Neural cell (in vitro differentiated cells): ENCODE measurements around the gene DPH6. TPM values are rescaled to one million over a fixed set of nuclear protein-coding genes. Genes with fewer than 3 reads are reported as not detected.

Experiments
- H2AFZ ChIP-seq: fragments of 200-600, 300-800 bp; sonication (generic), shearing (Covaris generic); 2 replicates; pipeline ENCODE4 v1.6.0; 2014; ENCODE audit warnings: low read depth, mild to moderate bottlenecking, antibody characterized with exemption, low read length, moderate library complexity
- H3F3A ChIP-seq: fragments of 200-600 bp; shearing (Covaris generic); 2 replicates; pipeline ENCODE4 v1.6.1; 2016; ENCODE audit warnings: mild to moderate bottlenecking, moderate library complexity, mixed read lengths, antibody characterized with exemption, low read length; ENCODE audit not compliant: insufficient read depth, poor library complexity, severe bottlenecking
- H3K27ac ChIP-seq: fragments of 200-600, 300-800 bp; sonication (generic), shearing (Covaris generic); 2 replicates; pipeline ENCODE4 v1.5.1; 2014; ENCODE audit warnings: mild to moderate bottlenecking, low read length, moderate library complexity
- H3K27me3 ChIP-seq: fragments of 300-800, 200-600 bp; sonication (generic), shearing (Covaris generic); 2 replicates; pipeline ENCODE4 v1.6.0; 2014; ENCODE audit warnings: mild to moderate bottlenecking, low read depth, low read length, moderate library complexity; ENCODE audit not compliant: insufficient read depth
- H3K36me3 ChIP-seq: fragments of 300-800, 200-600 bp; sonication (generic), shearing (Covaris generic); 2 replicates; pipeline ENCODE4 v1.5.1; 2014; ENCODE audit warnings: mild to moderate bottlenecking, antibody characterized with exemption, low read length, moderate library complexity; ENCODE audit not compliant: insufficient read depth
- H3K4me2 ChIP-seq: fragments of 300-800, 200-600 bp; sonication (generic), shearing (Covaris generic); 2 replicates; pipeline ENCODE4 v1.6.0; 2014; ENCODE audit warnings: mild to moderate bottlenecking, low read length
- H3K4me3 ChIP-seq: fragments of 300-800, 200-600 bp; sonication (generic), shearing (Covaris generic); 2 replicates; pipeline ENCODE4 v1.5.1; 2014; ENCODE audit warnings: mild to moderate bottlenecking, low read length, moderate library complexity
- H3K79me2 ChIP-seq: fragments of 200-600 bp; shearing (Covaris generic); replicated peaks from 2 replicates; pipeline ENCODE4 v1.6.0; 2014; ENCODE audit warnings: mild to moderate bottlenecking, low read length, moderate library complexity; ENCODE audit not compliant: insufficient read depth
- H3K9ac ChIP-seq: fragments of 300-800, 200-600 bp; sonication (generic), shearing (Covaris generic); 2 replicates; pipeline ENCODE4 v1.6.1; 2016; ENCODE audit warnings: mild to moderate bottlenecking, low read length, mixed read lengths
- H3K9me2 ChIP-seq: fragments of 200-600 bp; shearing (Covaris generic); 2 replicates; pipeline ENCODE4 v1.6.1; 2016; ENCODE audit warnings: mild to moderate bottlenecking, low read length, mixed read lengths; ENCODE audit not compliant: insufficient read depth
- H3K9me3 ChIP-seq: fragments of 200-600, 300-800 bp; sonication (generic), shearing (Covaris generic); 2 replicates; pipeline ENCODE4 v1.6.1; 2016; ENCODE audit warnings: mild to moderate bottlenecking, mixed run types, low read length, moderate library complexity, mixed read lengths
- H4K20me1 ChIP-seq: fragments of 200-600 bp; shearing (Covaris generic); 2 replicates; pipeline ENCODE4 v1.6.1; 2016; ENCODE audit warnings: mild to moderate bottlenecking, mixed run types; ENCODE audit not compliant: insufficient read depth
- EP300 ChIP-seq: fragments of 450-650 bp; conservative IDR thresholded peaks from 2 replicates; pipeline ENCODE4 v1.6.1; 2014; ENCODE audit warnings: antibody characterized with exemption, mild to moderate bottlenecking, moderate library complexity; ENCODE audit not compliant: poor library complexity, severe bottlenecking
- EZH2 ChIP-seq: fragments of 200-600, 300-800 bp; shearing (Covaris generic), sonication (generic); IDR thresholded peaks from 2 replicates; pipeline ENCODE4 v1.6.1; 2014; ENCODE audit warnings: antibody characterized with exemption, low read length, borderline replicate concordance, mild to moderate bottlenecking; ENCODE audit not compliant: insufficient read depth, poor library complexity, severe bottlenecking
- MXI1 ChIP-seq: fragments of 450-650 bp; conservative IDR thresholded peaks from 2 replicates; pipeline ENCODE4 v1.6.1; 2014; ENCODE audit warnings: antibody characterized with exemption, mild to moderate bottlenecking; ENCODE audit not compliant: poor library complexity, severe bottlenecking
- POLR2AphosphoS5 ChIP-seq: IDR thresholded peaks from 2 replicates; pipeline ENCODE4 v1.6.1; 2012
- RAD21 ChIP-seq: fragments of 450-650 bp; conservative IDR thresholded peaks from 2 replicates; pipeline ENCODE4 v1.6.1; 2014; ENCODE audit warnings: antibody characterized with exemption, mild to moderate bottlenecking, moderate library complexity
- REST ChIP-seq: IDR thresholded peaks from 2 replicates; pipeline ENCODE4 v1.6.1; 2012; ENCODE audit warnings: borderline replicate concordance
- SMC3 ChIP-seq: fragments of 450-650 bp; conservative IDR thresholded peaks from 2 replicates; pipeline ENCODE4 v1.6.1; 2014; ENCODE audit warnings: antibody characterized with exemption, mild to moderate bottlenecking, moderate library complexity; ENCODE audit not compliant: poor library complexity
- TAF1 ChIP-seq: IDR thresholded peaks from 2 replicates; pipeline ENCODE4 v1.6.1; 2012; ENCODE audit warnings: low read depth
- polyA plus RNA-seq: library from polyadenylated mRNA; depleted of rRNA; stranded (reverse); fragments of >200 nt; gene quantifications from 2 replicates; pipeline ENCODE4 v1.2.3, GENCODE V29; 2014
- TF ChIP-seq, protein P1 (sequence below): fragments of 450-650 bp; IDR thresholded peaks from 2 replicates; pipeline ENCODE4 v1.5.1; 2014; ENCODE audit warnings: antibody characterized with exemption, mild to moderate bottlenecking, moderate library complexity; ENCODE audit not compliant: poor library complexity, severe bottlenecking

Gene DPH6
- polyA plus RNA-seq, 1 donor from 2014 or later, result 6.9 TPM

DNA sequence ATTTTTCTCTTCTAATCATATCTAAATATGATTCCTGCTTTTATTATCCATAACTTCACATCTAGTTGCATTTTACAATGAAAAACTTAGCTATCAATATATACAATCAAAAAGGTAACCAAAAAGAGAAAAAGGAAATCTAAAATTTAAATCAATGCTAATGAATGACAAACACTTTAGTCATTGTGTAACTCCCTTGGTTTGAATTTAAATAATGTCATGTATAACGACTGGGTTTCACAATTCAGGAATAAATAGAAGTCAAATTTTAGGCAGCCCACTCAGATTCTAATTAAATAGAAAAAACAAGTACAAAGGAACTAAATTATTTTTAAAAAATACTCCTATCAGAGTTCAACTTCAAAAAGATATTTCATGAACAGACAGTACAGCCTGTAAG, 26.9 kb downstream of the DPH6 start:
- Histone ChIP-seq H3K79me2 (peaks cover 6% of the 10 kb centered on the region), H3K36me3 (no peaks in the 10 kb centered on the region), H3K4me2 (no peak overlapping the region), H3K27ac (no peak overlapping the region), H4K20me1 (no peaks in the 10 kb centered on the region), H3K9ac (no peak overlapping the region), H3F3A (no peaks in the 10 kb centered on the region), H3K9me2 (no peaks in the 10 kb centered on the region), H3K9me3 (no peaks in the 10 kb centered on the region), H2AFZ (no peak overlapping the region), H3K27me3 (no peaks in the 10 kb centered on the region), H3K4me3 (no peak overlapping the region)
- TF ChIP-seq MXI1 (no peak), RAD21 (no peak), POLR2AphosphoS5 (no peak), SMC3 (no peak), EP300 (no peak), EZH2 (no peak), REST (no peak), TAF1 (no peak)
- TF ChIP-seq, protein P1, sequence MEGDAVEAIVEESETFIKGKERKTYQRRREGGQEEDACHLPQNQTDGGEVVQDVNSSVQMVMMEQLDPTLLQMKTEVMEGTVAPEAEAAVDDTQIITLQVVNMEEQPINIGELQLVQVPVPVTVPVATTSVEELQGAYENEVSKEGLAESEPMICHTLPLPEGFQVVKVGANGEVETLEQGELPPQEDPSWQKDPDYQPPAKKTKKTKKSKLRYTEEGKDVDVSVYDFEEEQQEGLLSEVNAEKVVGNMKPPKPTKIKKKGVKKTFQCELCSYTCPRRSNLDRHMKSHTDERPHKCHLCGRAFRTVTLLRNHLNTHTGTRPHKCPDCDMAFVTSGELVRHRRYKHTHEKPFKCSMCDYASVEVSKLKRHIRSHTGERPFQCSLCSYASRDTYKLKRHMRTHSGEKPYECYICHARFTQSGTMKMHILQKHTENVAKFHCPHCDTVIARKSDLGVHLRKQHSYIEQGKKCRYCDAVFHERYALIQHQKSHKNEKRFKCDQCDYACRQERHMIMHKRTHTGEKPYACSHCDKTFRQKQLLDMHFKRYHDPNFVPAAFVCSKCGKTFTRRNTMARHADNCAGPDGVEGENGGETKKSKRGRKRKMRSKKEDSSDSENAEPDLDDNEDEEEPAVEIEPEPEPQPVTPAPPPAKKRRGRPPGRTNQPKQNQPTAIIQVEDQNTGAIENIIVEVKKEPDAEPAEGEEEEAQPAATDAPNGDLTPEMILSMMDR, result no peak

GRCh38 chr15:35514759-35515158, 31.2 kb downstream of the DPH6 start:
- Histone ChIP-seq H3K9me3 (no peaks in the 10 kb centered on the region), H3K9me2 (no peaks in the 10 kb centered on the region), H3K9ac (no peak overlapping the region), H2AFZ (no peak overlapping the region), H3K4me2 (no peak overlapping the region), H3F3A (no peaks in the 10 kb centered on the region), H3K27ac (no peak overlapping the region), H3K4me3 (no peak overlapping the region), H4K20me1 (no peaks in the 10 kb centered on the region), H3K79me2 (peaks cover 6% of the 10 kb centered on the region), H3K36me3 (no peaks in the 10 kb centered on the region), H3K27me3 (no peaks in the 10 kb centered on the region)
- no peak for TF ChIP-seq SMC3
- no peak for TF ChIP-seq EZH2
- no peak for TF ChIP-seq MXI1
- TF ChIP-seq RAD21, result no peak
- no peak for TF ChIP-seq TAF1
- TF ChIP-seq POLR2AphosphoS5, result no peak
- TF ChIP-seq, protein P1, result no peak
- TF ChIP-seq REST, result no peak
- no peak for TF ChIP-seq EP300
